K562 (cell line): ENCODE results near the gene GALNS. TPM values are rescaled to one million over a fixed set of nuclear protein-coding genes. Genes with fewer than 3 reads are reported as not detected.

ENCODE experiments used
- ATAC-seq: fragments of 200-7000 bp; cut with Tn5 transposase; 3 replicates; pipeline ENCODE4 v1.9.1; 2020; ENCODE audit warnings: moderate library complexity
- BruUV-seq: library from RNA; stranded (reverse); fragments of 400-500 nt; replicated peaks from 2 replicates; lab custom pipeline; 2021; lab: Mats Ljungman, UMichigan
- CTCF ChIA-PET: fragments of 300-600 bp; formaldehyde crosslinking; extraction: SDS; loops from one replicate; lab custom pipeline; 2021; ENCODE audit warnings: low intra/inter-chr PET ratio; lab: Yijun Ruan, JAX
- POLR2A ChIA-PET: fragments of 300-600, 350-650 bp; sonication (Branson Sonifier 250); formaldehyde crosslinking; extraction: SDS; loops from one replicate; lab custom pipeline; 2021; ENCODE audit warnings: antibody characterized with exemption, inconsistent platforms; lab: Yijun Ruan, JAX
- DNase-seq, 4 experiments: peaks; one replicate each; pipeline versions ENCODE4 v3.0.0 to v3.0.0-alpha.2; 2011 to 2018; ENCODE audit warnings: low spot score in 3 of 4, mixed read lengths in 3 of 4; ENCODE audit errors: extremely low read depth in 1 of 4
- FAIRE-seq: peaks from 2 replicates; lab custom pipeline; 2011; peaks lifted over from hg19 to GRCh38; lab: Jason Lieb, UNC
- H2AFZ ChIP-seq: 2 replicates; pipeline ENCODE4 v1.6.0; 2011; ENCODE audit warnings: low read depth, low read length, control low read depth, inconsistent platforms
- H3K27ac ChIP-seq: fragments of 200-600 bp; 3 replicates; pipeline ENCODE4 v1.8.0; 2011; ENCODE audit warnings: low read depth, mild to moderate bottlenecking, control low read depth, inconsistent platforms, low read length, moderate library complexity, mixed read lengths; ENCODE audit errors: extremely low read depth
- H3K27me3 ChIP-seq, 2 experiments: fragments of 300-600 bp in 1 of 2; 2 replicates in 1 of 2; 3 replicates in 1 of 2; pipeline versions ENCODE4 v1.6.0 to v1.8.0; 2011; ENCODE audit warnings: inconsistent platforms in 2 of 2, low read length in 2 of 2, mild to moderate bottlenecking in 1 of 2, mixed read lengths in 1 of 2, moderate library complexity in 1 of 2; ENCODE audit not compliant: control insufficient read depth in 2 of 2, insufficient read depth in 2 of 2
- H3K36me3 ChIP-seq: fragments of 300-600 bp; 3 replicates; pipeline ENCODE4 v1.8.0; 2011; ENCODE audit warnings: mild to moderate bottlenecking, low read length, inconsistent platforms; ENCODE audit not compliant: control insufficient read depth, insufficient read depth
- H3K4me1 ChIP-seq, 2 experiments: fragments of 200-600 bp in 1 of 2; replicated peaks in 1 of 2; 2 replicates in 1 of 2; 3 replicates in 1 of 2; pipeline versions ENCODE4 v1.5.1 to v1.8.0; 2011; ENCODE audit warnings: inconsistent platforms in 2 of 2, low read length in 2 of 2, mild to moderate bottlenecking in 1 of 2, mixed read lengths in 1 of 2, moderate library complexity in 1 of 2; ENCODE audit not compliant: control insufficient read depth in 2 of 2, insufficient read depth in 2 of 2
- H3K4me2 ChIP-seq: 2 replicates; pipeline ENCODE4 v1.6.1; 2011; ENCODE audit warnings: low read length, control low read depth, inconsistent platforms, mixed read lengths; ENCODE audit not compliant: insufficient read depth
- H3K4me3 ChIP-seq: fragments of 200-600 bp; sonication (generic), shearing (Covaris generic); 2 replicates; pipeline ENCODE4 v1.5.1; 2016; ENCODE audit warnings: control low read depth, inconsistent platforms
- H3K79me2 ChIP-seq: fragments of 200-600 bp; 3 replicates; pipeline ENCODE4 v1.8.0; 2011; ENCODE audit warnings: low read length, inconsistent platforms; ENCODE audit not compliant: control insufficient read depth, insufficient read depth
- H3K9ac ChIP-seq, 2 experiments: 2 replicates each; pipeline versions ENCODE4 v1.6.0 to v1.6.1; 2011; ENCODE audit warnings: low read depth in 2 of 2, low read length in 2 of 2, control low read depth in 1 of 2, inconsistent platforms in 1 of 2, mild to moderate bottlenecking in 1 of 2, mixed read lengths in 1 of 2; ENCODE audit not compliant: insufficient read depth in 1 of 2
- H3K9me1 ChIP-seq: one replicate; pipeline ENCODE4 v1.6.0; 2011; ENCODE audit warnings: inconsistent platforms, mild to moderate bottlenecking, low read length, moderate library complexity; ENCODE audit not compliant: control insufficient read depth, insufficient read depth
- H3K9me3 ChIP-seq: replicated peaks from 2 replicates; pipeline ENCODE4 v1.5.1; 2011; ENCODE audit warnings: low read depth, low read length, inconsistent platforms; ENCODE audit not compliant: control insufficient read depth, insufficient read depth
- H4K20me1 ChIP-seq: replicated peaks from 2 replicates; pipeline ENCODE4 v1.6.1; 2011; ENCODE audit warnings: low read length, inconsistent platforms, mixed read lengths; ENCODE audit not compliant: control insufficient read depth, insufficient read depth
- FOXP1 ChIP-seq: sonication (generic); formaldehyde crosslinking; IDR thresholded peaks from 2 replicates; pipeline ENCODE4 v1.8.0; 2022; ENCODE audit warnings: mild to moderate bottlenecking, missing genetic modification reagents
- GTF2E2 ChIP-seq: fragments of 200-800 bp; sonication (Bioruptor generic); IDR thresholded peaks from 2 replicates; pipeline ENCODE4 v1.6.1; 2016; ENCODE audit warnings: missing genetic modification characterization, missing compliant biosample characterization
- HINFP ChIP-seq: fragments of 450-650 bp; conservative IDR thresholded peaks from 2 replicates; pipeline ENCODE4 v1.6.1; 2016; ENCODE audit warnings: missing genetic modification characterization, low read depth, mild to moderate bottlenecking, control low read depth, missing compliant biosample characterization
- KLF6 ChIP-seq: fragments of 250-450 bp; sonication (Bioruptor Pico); IDR thresholded peaks from 2 replicates; pipeline ENCODE4 v1.4.0; 2020; ENCODE audit warnings: mild to moderate bottlenecking, moderate library complexity, borderline replicate concordance
- PCBP1 ChIP-seq: fragments of 200-400 bp; formaldehyde crosslinking; IDR thresholded peaks from 2 replicates; pipeline ENCODE4 v1.6.1; 2018; ENCODE audit warnings: mild to moderate bottlenecking, low read depth, low read length; ENCODE audit not compliant: poor library complexity, severe bottlenecking
- POLR2G ChIP-seq: fragments of 200-400 bp; formaldehyde crosslinking; IDR thresholded peaks from 2 replicates; pipeline ENCODE4 v1.6.1; 2017; ENCODE audit warnings: low read depth, mild to moderate bottlenecking, antibody characterized with exemption, low read length, moderate library complexity
- POU5F1 ChIP-seq: fragments of 150-350 bp; IDR thresholded peaks from 2 replicates; pipeline ENCODE4 v1.6.1; 2014; ENCODE audit warnings: borderline replicate concordance, low read length, low read depth, mild to moderate bottlenecking; ENCODE audit not compliant: partially characterized antibody
- RBM22 ChIP-seq: fragments of 200-400 bp; formaldehyde crosslinking; IDR thresholded peaks from 2 replicates; pipeline ENCODE4 v1.6.1; 2018; ENCODE audit warnings: low read length, low read depth; ENCODE audit not compliant: poor library complexity, severe bottlenecking
- ZNF444 ChIP-seq: fragments of 250-450 bp; sonication (Bioruptor Pico); IDR thresholded peaks from 2 replicates; pipeline ENCODE4 v1.4.0; 2020; ENCODE audit warnings: mild to moderate bottlenecking, moderate library complexity
- WGBS: fragments of 100-300 bp; shearing (Covaris generic); methylation state at CpG from one replicate; pipeline ENCODE4 v1.1.6; 2016; ENCODE audit warnings: low coverage, mixed read lengths; ENCODE audit not compliant: insufficient coverage; ENCODE audit errors: missing lambda C conversion rate; 5-methylcytosine and 5-hydroxymethylcytosine counted together
- in situ Hi-C: fragments of 300-500 bp; cut with MboI; formaldehyde crosslinking; loops from 4 replicates; pipeline ENCODE4 v1.15.0; 2018; ENCODE audit warnings: inconsistent platforms, mixed read lengths
- intact Hi-C: fragments of 100-400 bp; cut with micrococcal nuclease; formaldehyde crosslinking; loops from 2 replicates; pipeline ENCODE4 v1.14.2; 2022
- polyA plus RNA-seq, 8 experiments: library from polyadenylated mRNA; depleted of rRNA in 4 of 8; stranded (reverse) in 5 of 8; unstranded in 3 of 8; fragments of >200 nt; fragmentation: Nextera tagmentation in 2 of 8; fragmentation: Illumina TruSeq in 1 of 8; extraction: Ambion mirVana in 2 of 8; extraction: Trizol in 1 of 8; gene quantifications; 2 replicates each; pipeline versions ENCODE4 v1.2.1 to v1.2.3, GENCODE V29; 2011 to 2014; ENCODE audit warnings: inconsistent platforms in 1 of 8, missing spikeins in 1 of 8
- total RNA-seq, 7 experiments: library from RNA; depleted of rRNA in 6 of 7; stranded (reverse); fragments of >200 nt in 6 of 7; fragmentation: Illumina TruSeq in 2 of 7; extraction: Trizol in 2 of 7; gene quantifications; 2 replicates each; pipeline versions ENCODE4 v1.2.1 to v1.2.3, GENCODE V29; 2011 to 2021; ENCODE audit warnings: low replicate concordance in 1 of 7
- TF ChIP-seq, protein P1 (sequence below): sonication (generic); formaldehyde crosslinking; IDR thresholded peaks from 2 replicates; pipeline ENCODE4 v1.8.1; 2023; ENCODE audit warnings: mild to moderate bottlenecking, missing genetic modification reagents
- TF ChIP-seq, protein P2 (sequence below): sonication (generic); formaldehyde crosslinking; IDR thresholded peaks from 2 replicates; pipeline ENCODE4 v1.8.1; 2023; ENCODE audit warnings: mild to moderate bottlenecking, missing genetic modification reagents, moderate library complexity

Gene GALNS
- total and polyA plus RNA-seq, 9 of the 15 experiments (the other 6 are each of a cell fraction or from before 2014, with no cell fraction given), result 0.38 to 13.2 (median 4.3) TPM

DNA sequence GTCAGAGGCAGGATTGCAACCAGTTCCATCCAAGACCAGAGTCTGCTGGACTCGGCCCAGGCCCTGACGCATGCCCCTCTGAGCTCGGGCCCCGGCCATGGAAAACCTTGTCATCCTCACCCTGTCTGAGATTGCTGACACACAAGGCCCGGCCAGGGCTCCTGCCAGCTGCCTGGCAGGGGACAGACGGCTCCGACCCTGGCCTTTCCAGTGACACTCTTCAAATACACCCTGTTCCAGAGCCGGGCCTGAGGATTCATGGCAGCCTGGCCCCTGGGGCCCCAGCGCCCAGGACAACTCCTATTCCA is 12.9 kb upstream of the GALNS start:
- no peak for TF ChIP-seq HINFP (tag)
- TF ChIP-seq FOXP1 (CRISPR knock-in tag), result no peak
- TF ChIP-seq RBM22, result peak; percentile 94
- TF ChIP-seq, protein P1, sequence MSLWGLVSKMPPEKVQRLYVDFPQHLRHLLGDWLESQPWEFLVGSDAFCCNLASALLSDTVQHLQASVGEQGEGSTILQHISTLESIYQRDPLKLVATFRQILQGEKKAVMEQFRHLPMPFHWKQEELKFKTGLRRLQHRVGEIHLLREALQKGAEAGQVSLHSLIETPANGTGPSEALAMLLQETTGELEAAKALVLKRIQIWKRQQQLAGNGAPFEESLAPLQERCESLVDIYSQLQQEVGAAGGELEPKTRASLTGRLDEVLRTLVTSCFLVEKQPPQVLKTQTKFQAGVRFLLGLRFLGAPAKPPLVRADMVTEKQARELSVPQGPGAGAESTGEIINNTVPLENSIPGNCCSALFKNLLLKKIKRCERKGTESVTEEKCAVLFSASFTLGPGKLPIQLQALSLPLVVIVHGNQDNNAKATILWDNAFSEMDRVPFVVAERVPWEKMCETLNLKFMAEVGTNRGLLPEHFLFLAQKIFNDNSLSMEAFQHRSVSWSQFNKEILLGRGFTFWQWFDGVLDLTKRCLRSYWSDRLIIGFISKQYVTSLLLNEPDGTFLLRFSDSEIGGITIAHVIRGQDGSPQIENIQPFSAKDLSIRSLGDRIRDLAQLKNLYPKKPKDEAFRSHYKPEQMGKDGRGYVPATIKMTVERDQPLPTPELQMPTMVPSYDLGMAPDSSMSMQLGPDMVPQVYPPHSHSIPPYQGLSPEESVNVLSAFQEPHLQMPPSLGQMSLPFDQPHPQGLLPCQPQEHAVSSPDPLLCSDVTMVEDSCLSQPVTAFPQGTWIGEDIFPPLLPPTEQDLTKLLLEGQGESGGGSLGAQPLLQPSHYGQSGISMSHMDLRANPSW (CRISPR knock-in tag), result no peak
- no peak for TF ChIP-seq POU5F1
- TF ChIP-seq, protein P2, sequence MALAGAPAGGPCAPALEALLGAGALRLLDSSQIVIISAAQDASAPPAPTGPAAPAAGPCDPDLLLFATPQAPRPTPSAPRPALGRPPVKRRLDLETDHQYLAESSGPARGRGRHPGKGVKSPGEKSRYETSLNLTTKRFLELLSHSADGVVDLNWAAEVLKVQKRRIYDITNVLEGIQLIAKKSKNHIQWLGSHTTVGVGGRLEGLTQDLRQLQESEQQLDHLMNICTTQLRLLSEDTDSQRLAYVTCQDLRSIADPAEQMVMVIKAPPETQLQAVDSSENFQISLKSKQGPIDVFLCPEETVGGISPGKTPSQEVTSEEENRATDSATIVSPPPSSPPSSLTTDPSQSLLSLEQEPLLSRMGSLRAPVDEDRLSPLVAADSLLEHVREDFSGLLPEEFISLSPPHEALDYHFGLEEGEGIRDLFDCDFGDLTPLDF, result no peak
- no peak for TF ChIP-seq ZNF444 (CRISPR knock-in tag)
- peak; percentile 37 for TF ChIP-seq PCBP1
- peak; percentile 84 for TF ChIP-seq POLR2G
- no peak for TF ChIP-seq KLF6 (CRISPR knock-in tag)
- TF ChIP-seq GTF2E2, result no peak
- Histone ChIP-seq H3K9ac (no peak overlapping the region), H2AFZ (no peak overlapping the region), H3K27ac (no peak overlapping the region), H3K4me2 (no peak overlapping the region), H3K36me3 (peaks cover 7% of the 10 kb centered on the region; the same call in 1 of the 3 replicates), H3K4me1 (peaks cover 14 to 84% of the 10 kb centered on the region in 2 experiments; a peak in 4 of 5 replicates), H3K9me1 (peaks cover 9% of the 10 kb centered on the region), H3K27me3 (no peaks in the 10 kb centered on the region), H3K79me2 (no peaks in the 10 kb centered on the region), H4K20me1 (peaks cover 11% of the 10 kb centered on the region; the same call in 1 of the 2 replicates), H3K4me3 (no peak overlapping the region), H3K9me3 (no peaks in the 10 kb centered on the region)
- no peak for ATAC-seq
- no TSS peak for BruUV-seq
- FAIRE-seq, result no peak
- ChIA-PET POLR2A (interaction anchor here (0.9 to 1.1 kb wide), 2 partner anchors 16 to 116 kb away, joined by 3 read pairs; no protein-coding TSS in a partner anchor), CTCF (no interaction called here)
- intact Hi-C loops (no loop called here), in situ Hi-C loops (no loop called here)
- DNase-seq, result no peak
- WGBS, result 75% methylated on average over 9 of the region's 9 CpGs
